HCT116 (cell line): ENCODE data around the gene NXN. TPM values are rescaled to one million over a fixed set of nuclear protein-coding genes. Genes with fewer than 3 reads are reported as not detected.
"Not testable (repeated sequence)": the region's sequence is repeated elsewhere in the genome, so short reads cannot be mapped to it uniquely, and the experiment has no call there.

ENCODE experiments used
- ATAC-seq: fragments of 200-7000 bp; cut with Tn5 transposase; 2 replicates; pipeline ENCODE4 v1.9.1; 2020; ENCODE audit warnings: mild to moderate bottlenecking, moderate library complexity
- BruUV-seq: library from RNA; stranded (reverse); fragments of 400-500 nt; replicated peaks from 2 replicates; lab custom pipeline; 2021; lab: Mats Ljungman, UMichigan
- CTCF ChIA-PET: fragments of 300-600 bp; sonication (Branson Sonifier 250); formaldehyde crosslinking; loops from one replicate; lab custom pipeline; 2021; ENCODE audit warnings: antibody characterized with exemption; lab: Charles Lee
- POLR2A ChIA-PET: fragments of 300-600, 350-600 bp; sonication (Branson Sonifier 250); formaldehyde crosslinking; loops from one replicate; lab custom pipeline; 2021; ENCODE audit warnings: antibody characterized with exemption; lab: Charles Lee
- RAD21 ChIA-PET, 2 experiments: fragments of 300-600 bp; sonication (Branson Sonifier 250); formaldehyde crosslinking; loops; one replicate each; lab custom pipeline; 2023; ENCODE audit warnings: low total read pairs in 2 of 2; ENCODE audit not compliant: uncharacterized antibody in 2 of 2, unreplicated experiment in 2 of 2, low non-redundant PET in 1 of 2; lab: Charles Lee
- DNase-seq: peaks from one replicate; pipeline ENCODE4 v3.0.0-alpha.2; 2010; ENCODE audit warnings: low read depth, low spot score
- H2AFZ ChIP-seq: fragments of 200-600 bp; shearing (Covaris generic), sonication (generic); 2 replicates; pipeline ENCODE4 v1.6.1; 2017; ENCODE audit warnings: low read depth, mixed run types, mixed read lengths, antibody characterized with exemption, low read length; ENCODE audit not compliant: poor library complexity, severe bottlenecking
- H3K27ac ChIP-seq: 2 replicates; pipeline ENCODE4 v1.5.1; 2012; ENCODE audit warnings: low read depth, low read length
- H3K27me3 ChIP-seq: fragments of 200-600 bp; sonication (generic); 2 replicates; pipeline ENCODE4 v1.6.1; 2016; ENCODE audit warnings: mixed run types, low read length, mixed read lengths; ENCODE audit not compliant: insufficient read depth
- H3K36me3 ChIP-seq, 2 experiments: fragments of 200-500 bp in 1 of 2; fragments of 200-600 bp in 1 of 2; sonication (Bioruptor generic) in 1 of 2; sonication (generic) in 1 of 2; 2 replicates each; pipeline versions ENCODE4 v1.5.1 to v1.6.1; 2014 to 2016; ENCODE audit warnings: low read length in 2 of 2, inconsistent platforms in 1 of 2, mixed read lengths in 1 of 2, mixed run types in 1 of 2; ENCODE audit not compliant: insufficient read depth in 2 of 2, control insufficient read depth in 1 of 2
- H3K4me1 ChIP-seq, 2 experiments: fragments of 200-600 bp in 1 of 2; sonication (generic) in 1 of 2; 2 replicates each; pipeline versions ENCODE4 v1.5.1 to v1.6.1; 2012 to 2017; ENCODE audit warnings: low read length in 2 of 2, inconsistent platforms in 1 of 2, mild to moderate bottlenecking in 1 of 2, mixed read lengths in 1 of 2, mixed run types in 1 of 2, moderate library complexity in 1 of 2; ENCODE audit not compliant: insufficient read depth in 2 of 2, control insufficient read depth in 1 of 2
- H3K4me2 ChIP-seq: fragments of 200-600 bp; sonication (generic); 2 replicates; pipeline ENCODE4 v1.6.1; 2017; ENCODE audit warnings: mixed run types, low read length, mixed read lengths
- H3K4me3 ChIP-seq, 2 experiments: fragments of 200-600 bp in 1 of 2; sonication (generic) in 1 of 2; replicated peaks in 1 of 2; 2 replicates each; pipeline ENCODE4 v1.5.1; 2011 to 2016; ENCODE audit warnings: low read length in 2 of 2, control low read depth in 1 of 2, low read depth in 1 of 2, mild to moderate bottlenecking in 1 of 2, mixed read lengths in 1 of 2, mixed run types in 1 of 2
- H3K79me2 ChIP-seq: fragments of 200-600 bp; sonication (generic); 2 replicates; pipeline ENCODE4 v1.6.1; 2017; ENCODE audit warnings: mild to moderate bottlenecking, mixed run types, low read length, moderate library complexity, mixed read lengths; ENCODE audit not compliant: insufficient read depth
- H3K9ac ChIP-seq: fragments of 200-600 bp; sonication (generic); 2 replicates; pipeline ENCODE4 v1.6.1; 2016; ENCODE audit warnings: low read length, mixed read lengths
- H3K9me2 ChIP-seq: fragments of 200-600 bp; sonication (generic), shearing (Covaris generic); 2 replicates; pipeline ENCODE4 v1.6.1; 2017; ENCODE audit warnings: mixed run types, mild to moderate bottlenecking, moderate library complexity; ENCODE audit not compliant: insufficient read depth
- H3K9me3 ChIP-seq, 2 experiments: fragments of 200-500 bp in 1 of 2; fragments of 200-600 bp in 1 of 2; sonication (Bioruptor generic) in 1 of 2; sonication (generic) in 1 of 2; 2 replicates each; pipeline ENCODE4 v1.6.1; 2014 to 2017; ENCODE audit warnings: low read length in 2 of 2, mixed read lengths in 2 of 2, inconsistent platforms in 1 of 2, low read depth in 1 of 2, mild to moderate bottlenecking in 1 of 2, mixed run types in 1 of 2, moderate library complexity in 1 of 2; ENCODE audit not compliant: control insufficient read depth in 1 of 2, insufficient read depth in 1 of 2
- H4K20me1 ChIP-seq: fragments of 200-600 bp; sonication (generic), shearing (Covaris generic); 2 replicates; pipeline ENCODE4 v1.6.1; 2017; ENCODE audit warnings: mixed run types, mild to moderate bottlenecking, moderate library complexity; ENCODE audit not compliant: insufficient read depth
- EGR1 ChIP-seq: IDR thresholded peaks from 2 replicates; pipeline ENCODE4 v1.6.1; 2012; ENCODE audit warnings: low read depth
- EZH2 ChIP-seq: fragments of 200-600 bp; sonication (generic); IDR thresholded peaks from 2 replicates; pipeline ENCODE4 v1.6.1; 2017; ENCODE audit warnings: antibody characterized with exemption, mixed run types
- FOSL1 ChIP-seq: IDR thresholded peaks from 2 replicates; pipeline ENCODE4 v1.6.1; 2012; ENCODE audit warnings: low read depth
- POLR2AphosphoS5 ChIP-seq: IDR thresholded peaks from 2 replicates; pipeline ENCODE4 v1.6.1; 2011; ENCODE audit warnings: mild to moderate bottlenecking, low read depth, low read length, moderate library complexity
- YY1 ChIP-seq: IDR thresholded peaks from 2 replicates; pipeline ENCODE4 v1.6.1; 2011; ENCODE audit warnings: low read length, low read depth, moderate library complexity, mild to moderate bottlenecking; ENCODE audit not compliant: insufficient replicate concordance; ENCODE audit errors: extremely low read depth
- ZFX ChIP-seq: fragments of 450-650 bp; IDR thresholded peaks from 2 replicates; pipeline ENCODE4 v1.6.1; 2017
- intact Hi-C: fragments of 100-400 bp; cut with micrococcal nuclease; formaldehyde crosslinking; loops from 2 replicates; pipeline ENCODE4 v1.10.0; 2022
- total RNA-seq: library from RNA; stranded (reverse); gene quantifications from one replicate; pipeline ENCODE4 v1.2.1, GENCODE V29; 2021; ENCODE audit not compliant: unreplicated experiment
- TF ChIP-seq, protein P1 (sequence below): IDR thresholded peaks from 2 replicates; pipeline ENCODE4 v1.6.1; 2011; ENCODE audit warnings: mild to moderate bottlenecking, low read length, moderate library complexity; ENCODE audit not compliant: insufficient replicate concordance; ENCODE audit errors: extremely low read depth
- TF ChIP-seq, protein P2 (sequence below): IDR thresholded peaks from 2 replicates; pipeline ENCODE4 v1.6.1; 2012

Gene NXN
- total RNA-seq, 1 experiment from 2014 or later = 83.7 TPM

GRCh38 chr17:924711-925475, 54.7 kb downstream of the NXN start (continued):
- TF ChIP-seq, protein P1, sequence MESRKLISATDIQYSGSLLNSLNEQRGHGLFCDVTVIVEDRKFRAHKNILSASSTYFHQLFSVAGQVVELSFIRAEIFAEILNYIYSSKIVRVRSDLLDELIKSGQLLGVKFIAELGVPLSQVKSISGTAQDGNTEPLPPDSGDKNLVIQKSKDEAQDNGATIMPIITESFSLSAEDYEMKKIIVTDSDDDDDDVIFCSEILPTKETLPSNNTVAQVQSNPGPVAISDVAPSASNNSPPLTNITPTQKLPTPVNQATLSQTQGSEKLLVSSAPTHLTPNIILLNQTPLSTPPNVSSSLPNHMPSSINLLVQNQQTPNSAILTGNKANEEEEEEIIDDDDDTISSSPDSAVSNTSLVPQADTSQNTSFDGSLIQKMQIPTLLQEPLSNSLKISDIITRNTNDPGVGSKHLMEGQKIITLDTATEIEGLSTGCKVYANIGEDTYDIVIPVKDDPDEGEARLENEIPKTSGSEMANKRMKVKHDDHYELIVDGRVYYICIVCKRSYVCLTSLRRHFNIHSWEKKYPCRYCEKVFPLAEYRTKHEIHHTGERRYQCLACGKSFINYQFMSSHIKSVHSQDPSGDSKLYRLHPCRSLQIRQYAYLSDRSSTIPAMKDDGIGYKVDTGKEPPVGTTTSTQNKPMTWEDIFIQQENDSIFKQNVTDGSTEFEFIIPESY = no peak

DNA sequence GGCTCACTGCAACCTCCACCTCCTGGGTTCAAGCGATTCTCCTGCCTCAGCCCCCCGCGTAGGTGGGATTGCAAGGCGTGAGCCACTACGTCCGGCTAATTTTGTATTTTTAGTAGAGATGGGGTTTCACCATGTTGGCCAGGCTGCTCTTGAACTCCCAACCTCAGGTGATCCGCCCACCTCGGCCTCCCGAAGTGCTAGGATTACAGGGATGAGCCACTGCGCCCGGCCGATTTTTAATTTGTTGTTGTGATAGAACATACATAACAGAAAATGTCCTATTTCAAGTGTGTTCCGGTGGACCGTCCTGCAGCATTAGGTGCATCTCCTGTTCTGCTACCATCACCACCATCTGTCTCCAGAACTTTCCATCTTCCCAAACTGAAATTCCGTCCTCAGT, 55.3 kb downstream of the NXN start:
- H3K9ac ChIP-seq, H3K4me2 ChIP-seq, H4K20me1 ChIP-seq, POLR2A ChIA-PET, H3K9me3 ChIP-seq, intact Hi-C loops, H3K9me2 ChIP-seq, H2AFZ ChIP-seq, H3K27ac ChIP-seq, H3K36me3 ChIP-seq, DNase-seq, RAD21 ChIA-PET, ATAC-seq, H3K27me3 ChIP-seq, BruUV-seq, H3K4me3 ChIP-seq: not testable (repeated sequence)
- H3K79me2 ChIP-seq = peaks cover 61% of the 10 kb centered on the region
- CTCF ChIA-PET = interaction anchor here (0.9 kb wide), 1 partner anchor 9 kb away, joined by 4 read pairs; no protein-coding TSS in a partner anchor
- H3K4me1 ChIP-seq = peaks cover 60 to 71% of the 10 kb centered on the region in 2 experiments

GRCh38 chr17:923633-924032, 55.9 kb downstream of the NXN start:
- H3K27ac ChIP-seq = no peak overlapping the region
- intact Hi-C loops = no loop called here
- no peaks in the 10 kb centered on the region for H3K27me3 ChIP-seq
- ATAC-seq (no peak), DNase-seq (no peak)
- no peak overlapping the region for H3K4me3 ChIP-seq
- no peaks in the 10 kb centered on the region; the same call in 1 of the 2 replicates for H4K20me1 ChIP-seq
- CTCF ChIA-PET = no interaction called here
- no peak overlapping the region for H3K9ac ChIP-seq
- H3K9me2 ChIP-seq = no peaks in the 10 kb centered on the region
- RAD21 ChIA-PET = no interaction called here
- H2AFZ ChIP-seq = no peak overlapping the region
- no TSS peak for BruUV-seq
- TF ChIP-seq EZH2 (no peak), FOSL1 (no peak), ZFX (no peak), EGR1 (no peak), POLR2AphosphoS5 (no peak), YY1 (no peak)
- TF ChIP-seq, protein P2, sequence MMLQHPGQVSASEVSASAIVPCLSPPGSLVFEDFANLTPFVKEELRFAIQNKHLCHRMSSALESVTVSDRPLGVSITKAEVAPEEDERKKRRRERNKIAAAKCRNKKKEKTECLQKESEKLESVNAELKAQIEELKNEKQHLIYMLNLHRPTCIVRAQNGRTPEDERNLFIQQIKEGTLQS = no peak
- H3K4me1 ChIP-seq = peaks cover 53 to 64% of the 10 kb centered on the region in 2 experiments
- peaks cover 2 to 7% of the 10 kb centered on the region in 2 experiments; a peak in 2 of 4 replicates for H3K36me3 ChIP-seq
- no peaks in the 10 kb centered on the region for H3K9me3 ChIP-seq
- H3K79me2 ChIP-seq = peaks cover 61% of the 10 kb centered on the region
- no peak overlapping the region for H3K4me2 ChIP-seq
- POLR2A ChIA-PET = no interaction called here
